AG09309 (cell line): ENCODE results near the gene CD52.

Experiments used
- DNase-seq: peaks from one replicate; pipeline ENCODE4 v3.0.0-alpha.2; 2010; ENCODE audit warnings: low read depth
- H3K4me3 ChIP-seq: 2 replicates; pipeline ENCODE4 v1.5.1; 2011; ENCODE audit warnings: mild to moderate bottlenecking, low read depth, low read length, moderate library complexity; ENCODE audit not compliant: control insufficient read depth
- TF ChIP-seq, protein P1 (sequence below): IDR thresholded peaks from 2 replicates; pipeline ENCODE4 v1.5.1; 2011; ENCODE audit warnings: mild to moderate bottlenecking, low read depth, low read length, inconsistent platforms; ENCODE audit not compliant: insufficient read depth, control insufficient read depth; ENCODE audit errors: missing control alignments

The CD52 gene

DNA sequence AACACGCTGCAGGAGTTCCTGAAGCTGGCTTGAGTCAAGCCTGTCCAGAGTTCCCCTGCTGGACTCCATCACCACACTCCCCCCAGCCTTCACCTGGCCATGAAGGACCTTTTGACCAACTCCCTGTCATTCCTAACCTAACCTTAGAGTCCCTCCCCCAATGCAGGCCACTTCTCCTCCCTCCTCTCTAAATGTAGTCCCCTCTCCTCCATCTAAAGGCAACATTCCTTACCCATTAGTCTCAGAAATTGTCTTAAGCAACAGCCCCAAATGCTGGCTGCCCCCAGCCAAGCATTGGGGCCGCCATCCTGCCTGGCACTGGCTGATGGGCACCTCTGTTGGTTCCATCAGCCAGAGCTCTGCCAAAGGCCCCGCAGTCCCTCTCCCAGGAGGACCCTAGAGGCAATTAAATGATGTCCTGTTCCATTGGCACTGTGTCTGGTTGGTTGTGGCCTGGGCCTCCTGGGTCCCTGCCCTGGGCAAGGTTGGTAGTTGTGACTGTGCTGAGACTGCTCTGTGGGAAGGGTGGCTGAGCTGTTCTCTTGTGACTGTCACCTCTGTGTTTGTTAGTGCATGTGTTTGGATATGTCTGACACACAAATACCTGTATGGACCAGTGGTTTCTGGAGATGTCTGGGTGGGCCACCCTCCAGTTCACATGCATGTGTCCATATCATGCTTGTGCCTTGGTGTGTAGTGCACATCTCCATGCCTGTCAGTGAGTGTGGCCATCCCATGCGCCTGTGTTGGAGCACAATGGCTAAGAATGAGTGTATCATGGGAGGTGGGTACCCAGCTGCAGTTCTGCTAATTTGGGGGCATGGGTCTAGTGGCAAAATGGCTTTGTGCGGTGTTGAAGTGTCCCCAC, 36.4 kb upstream of the CD52 start:
- peak overlapping the region; percentile 88 for H3K4me3 ChIP-seq
- TF ChIP-seq, protein P1, sequence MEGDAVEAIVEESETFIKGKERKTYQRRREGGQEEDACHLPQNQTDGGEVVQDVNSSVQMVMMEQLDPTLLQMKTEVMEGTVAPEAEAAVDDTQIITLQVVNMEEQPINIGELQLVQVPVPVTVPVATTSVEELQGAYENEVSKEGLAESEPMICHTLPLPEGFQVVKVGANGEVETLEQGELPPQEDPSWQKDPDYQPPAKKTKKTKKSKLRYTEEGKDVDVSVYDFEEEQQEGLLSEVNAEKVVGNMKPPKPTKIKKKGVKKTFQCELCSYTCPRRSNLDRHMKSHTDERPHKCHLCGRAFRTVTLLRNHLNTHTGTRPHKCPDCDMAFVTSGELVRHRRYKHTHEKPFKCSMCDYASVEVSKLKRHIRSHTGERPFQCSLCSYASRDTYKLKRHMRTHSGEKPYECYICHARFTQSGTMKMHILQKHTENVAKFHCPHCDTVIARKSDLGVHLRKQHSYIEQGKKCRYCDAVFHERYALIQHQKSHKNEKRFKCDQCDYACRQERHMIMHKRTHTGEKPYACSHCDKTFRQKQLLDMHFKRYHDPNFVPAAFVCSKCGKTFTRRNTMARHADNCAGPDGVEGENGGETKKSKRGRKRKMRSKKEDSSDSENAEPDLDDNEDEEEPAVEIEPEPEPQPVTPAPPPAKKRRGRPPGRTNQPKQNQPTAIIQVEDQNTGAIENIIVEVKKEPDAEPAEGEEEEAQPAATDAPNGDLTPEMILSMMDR: no peak
- no peak for DNase-seq

DNA sequence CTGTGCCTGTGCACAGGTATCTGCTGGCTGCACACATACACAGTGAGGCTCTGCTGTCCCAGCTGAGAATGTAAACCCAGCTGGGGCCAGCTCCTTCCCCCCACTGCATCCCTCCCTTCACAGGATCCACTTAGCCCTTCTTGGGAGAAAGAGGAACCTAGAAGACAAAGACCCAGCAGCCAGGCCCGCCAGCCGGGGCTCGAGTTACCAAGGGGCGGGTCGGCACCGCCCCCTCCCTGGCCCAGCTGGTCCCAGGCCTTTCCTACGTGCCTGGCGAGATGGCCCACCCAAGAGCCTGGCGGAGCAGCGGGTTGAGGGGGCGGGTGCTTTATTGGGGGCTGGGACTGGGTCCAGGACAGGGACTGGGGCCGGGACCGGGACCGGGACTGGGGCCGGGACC, 35.8 kb upstream of the CD52 start:
- no peak for DNase-seq
- TF ChIP-seq, protein P1: no peak
- H3K4me3 ChIP-seq: peak overlapping the region; percentile 88

DNA sequence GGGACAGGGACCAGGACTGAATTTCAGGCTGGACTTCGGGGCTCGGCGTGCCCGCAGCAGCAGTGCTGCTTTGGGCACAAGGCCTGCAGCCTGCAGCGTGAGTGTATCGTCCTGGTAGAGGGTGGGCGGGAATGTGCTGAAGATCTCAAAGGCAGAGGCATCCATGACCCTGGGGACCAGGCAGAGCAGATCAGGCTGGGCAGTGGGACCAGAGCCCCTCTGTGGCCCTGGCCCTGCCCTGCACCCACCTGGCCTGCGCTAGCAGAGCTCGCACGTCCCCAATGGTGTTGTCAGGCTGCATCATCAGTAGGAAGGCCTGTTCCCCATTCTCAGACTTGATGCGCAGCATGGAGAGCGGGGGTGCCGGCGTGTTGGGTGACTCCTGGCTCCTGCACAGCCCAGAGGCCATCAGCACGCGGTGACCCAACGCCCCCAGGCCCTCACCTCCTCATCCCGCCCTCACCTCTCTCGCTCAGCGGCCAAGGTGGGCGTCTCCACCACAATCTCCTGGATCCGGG, 35.3 kb upstream of the CD52 start:
- no peak for DNase-seq
- TF ChIP-seq, protein P1: no peak
- peak overlapping the region; percentile 9 for H3K4me3 ChIP-seq

DNA sequence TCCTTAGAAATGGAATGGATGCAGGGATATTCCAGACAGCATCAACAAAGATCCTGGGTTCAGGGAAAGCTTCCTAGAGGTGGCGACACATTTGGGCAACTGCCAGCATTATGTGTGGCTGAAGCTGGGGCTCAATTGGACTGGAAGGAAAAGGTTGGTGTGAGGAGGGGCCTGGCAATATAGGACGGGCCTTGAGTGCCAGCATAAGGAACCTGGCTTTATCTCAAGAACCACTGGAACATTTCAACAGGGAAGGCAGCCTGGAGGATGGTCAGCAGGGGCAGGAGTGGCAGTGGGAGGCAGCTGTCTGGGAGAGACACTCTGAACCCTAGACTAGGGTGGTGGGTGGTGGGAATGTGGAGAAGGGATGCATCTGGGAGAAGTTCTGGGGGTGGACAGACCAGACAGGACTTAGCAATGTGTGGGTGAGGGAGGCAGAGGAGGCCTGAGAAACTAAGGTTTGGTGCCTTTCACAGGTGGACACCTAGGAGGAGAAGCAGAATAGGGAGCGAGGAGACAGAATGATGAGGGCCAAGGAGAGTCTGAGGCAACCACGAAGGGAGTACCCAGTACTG, 34.4 kb upstream of the CD52 start:
- TF ChIP-seq, protein P1: no peak
- H3K4me3 ChIP-seq: no peak overlapping the region
- no peak for DNase-seq

DNA sequence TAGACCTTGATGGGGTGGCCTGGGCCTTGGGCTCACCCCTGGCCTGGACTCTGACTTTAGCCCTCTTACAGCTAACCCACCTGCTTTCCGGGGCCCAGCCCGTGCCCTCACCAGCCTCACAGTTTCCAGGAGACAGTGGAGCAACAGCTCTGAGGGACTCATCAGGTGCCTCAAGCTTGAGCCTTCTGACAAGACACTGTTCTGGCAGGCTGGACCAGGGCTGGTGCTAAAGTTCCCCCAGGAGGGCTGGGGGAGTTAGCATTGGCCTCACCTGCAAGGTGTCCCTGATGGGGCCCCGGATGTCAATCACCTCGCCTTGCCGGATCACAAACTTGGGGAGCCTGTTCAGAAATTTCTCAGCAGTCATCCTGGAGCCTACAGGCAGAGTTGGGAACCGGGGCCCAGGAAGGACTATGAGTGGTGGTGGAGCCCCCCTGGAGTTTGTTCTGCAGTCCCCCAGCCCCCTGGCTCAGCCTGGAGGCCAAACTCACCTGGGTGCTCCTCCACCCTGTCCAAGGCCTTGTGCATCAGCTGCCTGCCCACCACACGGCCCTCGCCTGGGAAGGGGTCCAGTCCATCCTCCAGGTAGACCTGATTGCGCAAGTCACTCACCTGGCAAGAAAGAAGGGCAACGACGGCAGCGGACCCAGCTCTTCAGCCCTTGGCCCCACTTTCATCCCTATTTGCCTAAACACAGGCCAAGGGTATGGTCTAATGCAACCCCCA, 33.7 kb upstream of the CD52 start:
- DNase-seq: no peak
- TF ChIP-seq, protein P1: no peak
- H3K4me3 ChIP-seq: no peak overlapping the region

DNA sequence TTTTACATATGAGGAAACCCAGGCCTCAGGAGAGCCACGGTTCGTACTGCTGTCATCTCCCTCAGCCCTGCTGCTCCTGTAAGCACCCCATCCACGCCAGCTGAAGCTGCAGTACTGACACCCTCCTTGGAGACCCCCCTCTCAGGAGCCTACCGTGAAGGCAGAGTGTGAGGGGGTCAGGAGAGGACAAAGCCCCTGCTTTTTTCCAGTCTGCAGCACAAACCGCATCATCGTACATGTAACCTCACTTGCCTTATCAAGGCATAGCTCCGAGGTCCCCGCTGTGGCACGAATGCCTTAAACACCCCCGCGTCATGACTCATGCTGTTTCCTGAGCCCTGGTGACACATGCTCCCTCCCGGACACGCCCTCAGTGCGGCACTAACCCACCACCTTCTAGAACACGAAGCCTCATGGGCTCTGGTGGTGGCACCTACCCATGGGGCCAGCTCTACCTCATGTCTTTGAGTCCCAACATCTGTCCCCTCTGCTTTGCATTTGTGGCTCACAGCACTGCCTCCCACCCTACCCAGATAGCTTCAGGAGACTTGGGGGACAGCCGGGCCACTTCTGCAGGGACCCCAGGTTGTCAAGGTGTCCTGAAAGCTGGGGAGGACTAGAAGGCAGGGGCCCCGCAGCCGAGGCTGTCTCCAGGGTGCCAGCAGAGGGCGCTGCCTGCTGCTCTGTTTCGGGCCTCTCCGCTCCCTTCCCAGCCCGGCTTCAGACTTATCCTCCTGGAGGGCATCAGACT, 33.0 kb upstream of the CD52 start:
- TF ChIP-seq, protein P1: peak; percentile 65
- DNase-seq: no peak
- no peak overlapping the region for H3K4me3 ChIP-seq
